NCI-H345 treated with DMSO at 0.1 percent for 48 hours (cell line): ENCODE data around the gene TRIM16.
A peak's percentile ranks its signal among the peaks of the same experiment; 100 is the strongest.
"Not testable (repeated sequence)": the region's sequence is repeated elsewhere in the genome, so short reads cannot be mapped to it uniquely, and the experiment has no call there.

ENCODE experiments used
- DNase-seq: peaks from one replicate; lab custom pipeline; 2025; ENCODE audit not compliant: unreplicated experiment; lab: John Stamatoyannopoulos, UW

The TRIM16 gene

DNA sequence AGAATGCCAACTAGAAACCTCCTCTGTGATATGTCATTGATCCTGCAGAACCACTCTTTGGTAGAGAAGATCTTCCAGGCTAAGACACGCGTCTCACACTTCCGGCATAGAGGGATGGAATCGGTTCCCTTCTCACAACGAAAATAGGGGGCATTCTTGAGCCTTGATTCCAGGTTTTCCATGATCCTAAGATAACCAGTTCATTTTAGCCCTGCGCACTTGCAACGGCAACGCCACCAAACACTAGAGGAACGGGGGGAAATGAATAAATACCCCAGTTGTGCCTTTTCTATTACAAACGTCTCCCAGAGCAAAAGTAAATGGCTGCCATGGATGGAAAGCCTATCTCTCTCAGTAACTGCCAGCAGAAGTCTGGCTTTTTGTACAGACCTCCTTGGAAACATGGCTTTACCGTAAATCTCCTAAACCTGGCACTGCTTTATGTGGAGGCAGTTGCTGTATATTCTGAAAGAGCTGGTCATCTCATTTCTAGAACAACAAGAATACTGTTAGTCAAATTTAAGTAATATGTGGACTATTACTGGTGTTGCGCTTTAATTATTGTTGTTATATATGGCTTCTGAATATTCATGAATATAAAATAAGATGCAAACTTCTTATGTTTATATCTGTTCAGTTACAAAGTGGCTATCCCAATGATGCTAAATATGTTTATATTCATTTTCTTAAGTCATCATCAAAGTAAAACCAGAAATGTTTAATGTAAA, 64.6 kb downstream of the TRIM16 start, which contains the start of gene FBXW10B:
Gene FBXW10B (minus strand): TSS at position 374 of the 728 bp plus-strand sequence. CDS start 192 bp downstream, at position 182.
- DNase-seq: not testable (repeated sequence)

DNA sequence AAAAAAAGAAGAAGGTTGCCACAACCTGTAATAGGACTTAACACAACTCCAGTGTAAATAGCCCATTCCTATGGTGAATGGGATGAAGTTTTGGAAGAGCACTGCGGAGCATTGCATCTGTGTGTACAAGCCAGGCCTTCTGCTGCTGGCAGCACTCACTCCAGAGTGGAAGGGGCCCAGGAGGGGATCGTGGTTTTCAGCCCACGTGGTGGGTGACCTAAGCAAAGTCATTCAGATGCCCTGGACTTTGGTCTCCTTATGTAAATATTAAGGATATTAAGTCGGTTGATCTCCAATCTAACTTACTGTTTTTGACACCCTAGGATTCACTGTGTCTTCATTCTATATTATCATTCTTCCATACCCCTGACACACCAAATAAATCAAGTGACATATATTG, 67.3 kb downstream of the TRIM16 start:
- DNase-seq: not testable (repeated sequence)

DNA sequence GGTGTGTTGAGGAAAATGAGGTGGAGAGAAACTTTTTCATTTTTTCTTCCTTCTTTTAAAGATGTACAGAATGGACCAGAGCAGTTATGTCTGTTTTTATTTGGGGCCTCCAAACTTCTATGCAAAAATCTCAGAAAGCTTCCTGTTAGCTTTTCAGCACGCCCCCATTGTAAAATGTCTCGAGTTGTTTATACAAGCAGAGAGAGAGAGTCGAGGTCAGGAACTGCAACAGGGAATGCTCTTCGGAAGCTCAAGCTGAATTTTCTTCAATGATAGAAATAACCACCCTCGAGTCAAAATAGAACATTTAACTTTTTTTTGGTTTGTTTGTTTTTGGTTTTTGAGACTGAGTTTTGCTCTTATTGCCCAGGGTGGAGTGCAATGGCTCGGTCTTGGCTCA, 68.3 kb downstream of the TRIM16 start:
- not testable (repeated sequence) for DNase-seq

DNA sequence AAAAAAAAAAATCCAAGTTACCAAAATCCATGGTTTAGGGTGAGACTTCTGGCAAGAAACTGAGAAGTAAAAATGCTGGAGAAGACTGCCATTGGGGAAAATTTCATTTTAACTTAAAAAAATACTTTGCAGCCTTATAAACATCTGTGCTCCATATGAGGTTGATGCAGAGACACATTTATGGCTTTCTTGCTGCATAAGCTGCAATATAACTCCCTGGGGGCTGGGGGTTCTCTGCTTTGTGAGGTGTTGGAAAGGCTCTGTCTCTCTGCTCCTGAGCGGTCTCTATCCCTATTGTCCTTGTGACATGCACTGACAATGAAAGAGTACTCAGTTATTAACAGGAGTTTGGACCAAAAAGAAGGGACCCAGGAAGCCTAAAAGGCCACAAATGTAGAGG, 71.0 kb downstream of the TRIM16 start:
- not testable (repeated sequence) for DNase-seq

DNA sequence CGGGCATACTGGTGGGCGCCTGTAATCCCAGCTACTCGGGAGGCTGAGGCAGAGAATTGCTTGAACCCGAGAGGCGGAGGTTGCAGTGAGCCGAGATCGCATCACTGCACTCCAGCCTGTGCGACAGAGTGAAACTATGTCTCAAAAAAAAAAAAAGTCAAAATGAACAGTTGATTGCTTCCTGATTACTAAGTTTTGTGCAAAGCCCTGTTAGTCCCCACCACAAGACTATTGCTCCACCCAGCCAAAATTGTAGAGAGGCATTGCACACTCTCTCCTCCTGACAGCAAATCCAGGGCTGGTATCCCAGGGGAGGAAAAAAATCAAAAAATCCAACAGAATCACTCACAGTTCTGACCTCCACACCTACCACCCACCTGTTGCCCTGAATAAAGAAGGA, 91.2 kb downstream of the TRIM16 start:
- not testable (repeated sequence) for DNase-seq

DNA sequence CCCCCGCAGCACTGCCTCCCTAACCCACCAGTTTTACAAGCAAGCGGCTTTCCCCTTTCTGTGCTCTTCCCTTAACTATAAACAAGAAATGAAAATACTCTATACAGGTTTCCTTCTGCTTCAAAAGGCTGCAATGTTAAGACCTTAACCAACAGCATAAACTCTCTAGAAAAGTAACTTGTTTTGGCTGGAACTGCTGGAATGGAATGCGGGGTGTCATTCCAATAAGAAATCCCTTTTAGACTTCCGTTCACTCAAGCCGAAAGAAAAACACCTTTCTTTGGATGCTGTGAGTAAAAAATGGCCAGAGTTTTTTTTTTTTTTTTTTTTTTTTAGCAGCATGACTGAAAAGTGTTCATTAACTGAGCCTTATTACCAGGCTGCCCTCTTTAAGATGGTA, 92.1 kb downstream of the TRIM16 start:
- DNase-seq: not testable (repeated sequence)

DNA sequence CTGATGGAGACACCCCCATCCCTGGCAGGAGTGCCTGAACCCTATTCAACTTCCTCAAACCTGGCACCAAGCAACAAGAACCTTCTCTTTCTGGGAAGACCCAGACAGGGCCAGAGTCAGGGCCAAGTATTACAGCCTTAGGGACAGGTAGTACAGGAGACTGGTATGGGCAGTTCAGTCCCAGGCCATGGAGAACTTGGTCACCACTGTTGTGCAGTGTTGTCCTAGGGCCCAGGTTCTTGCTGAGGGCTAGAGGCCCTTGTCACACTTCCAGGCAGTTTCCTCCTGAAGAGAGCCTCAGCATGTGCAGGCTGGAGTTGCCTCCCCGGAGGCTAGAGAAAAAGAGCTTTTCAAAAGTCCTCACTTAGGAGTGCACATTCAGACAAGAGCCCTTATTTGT, 93.3 kb downstream of the TRIM16 start:
- DNase-seq: not testable (repeated sequence)

DNA sequence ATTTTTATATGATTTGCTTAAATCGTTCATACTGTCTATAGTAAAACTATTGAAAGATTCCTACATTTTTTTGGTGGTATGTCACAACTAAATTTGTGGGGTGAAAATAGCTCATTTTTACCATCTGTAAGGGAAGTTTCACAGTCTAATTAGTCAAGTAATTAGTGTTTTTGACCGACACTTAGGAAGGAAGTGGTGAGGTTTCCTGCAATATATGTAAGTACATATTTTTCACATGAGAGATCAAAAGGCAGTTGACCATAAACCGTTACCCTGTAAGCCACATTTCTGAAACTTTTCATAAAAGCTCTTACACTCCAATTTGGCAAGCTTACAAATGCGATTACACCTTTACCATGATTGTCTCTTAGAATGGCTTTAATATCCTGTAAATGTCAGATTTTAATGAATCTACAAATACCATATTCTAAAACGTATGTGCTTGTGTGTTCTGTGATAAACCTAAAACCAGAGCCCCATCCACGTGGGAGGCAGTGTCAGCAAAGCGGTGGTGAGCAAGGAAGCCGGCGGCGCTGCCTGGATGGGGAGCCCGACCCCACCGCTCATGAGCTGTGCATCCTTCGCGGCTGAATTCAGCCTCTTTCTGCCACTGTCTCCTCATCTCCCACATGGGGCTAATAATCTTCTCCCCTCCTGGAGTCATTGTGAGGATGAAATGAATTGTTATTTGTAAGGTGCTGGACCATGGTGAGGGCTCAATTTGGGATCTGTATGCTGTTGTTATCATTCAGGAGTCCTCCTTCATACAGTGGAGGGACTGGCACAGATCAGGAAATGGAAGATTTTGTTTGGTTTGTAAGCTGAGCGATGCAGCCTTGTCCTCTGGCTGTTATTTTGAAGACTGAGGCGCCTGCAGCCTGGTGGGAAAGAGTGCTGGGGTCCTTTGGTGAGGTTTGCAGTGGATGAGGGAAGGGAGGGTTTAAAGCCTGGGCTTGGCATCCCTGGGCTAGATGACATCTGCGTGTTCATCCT, 94.3 kb downstream of the TRIM16 start:
- DNase-seq: not testable (repeated sequence)

DNA sequence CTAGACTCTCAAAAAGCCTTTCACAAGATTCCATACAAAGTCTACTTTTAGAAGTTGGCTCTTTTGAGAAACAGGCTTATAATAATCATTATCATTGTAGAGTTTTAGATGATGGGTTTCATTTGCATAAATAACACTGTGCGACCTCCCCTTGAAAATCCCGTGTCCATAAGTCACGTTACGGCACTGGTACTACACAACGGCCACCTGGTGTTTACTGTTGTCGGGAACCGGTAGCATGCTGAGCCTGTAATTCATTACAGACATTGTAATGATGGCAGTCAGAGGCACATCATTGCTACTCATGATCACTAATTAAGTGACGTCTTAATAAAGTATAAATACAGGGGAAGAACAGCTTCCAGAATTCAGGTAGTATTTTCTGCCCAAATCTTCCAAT, 96.1 kb downstream of the TRIM16 start:
- DNase-seq: peak; percentile 6

DNA sequence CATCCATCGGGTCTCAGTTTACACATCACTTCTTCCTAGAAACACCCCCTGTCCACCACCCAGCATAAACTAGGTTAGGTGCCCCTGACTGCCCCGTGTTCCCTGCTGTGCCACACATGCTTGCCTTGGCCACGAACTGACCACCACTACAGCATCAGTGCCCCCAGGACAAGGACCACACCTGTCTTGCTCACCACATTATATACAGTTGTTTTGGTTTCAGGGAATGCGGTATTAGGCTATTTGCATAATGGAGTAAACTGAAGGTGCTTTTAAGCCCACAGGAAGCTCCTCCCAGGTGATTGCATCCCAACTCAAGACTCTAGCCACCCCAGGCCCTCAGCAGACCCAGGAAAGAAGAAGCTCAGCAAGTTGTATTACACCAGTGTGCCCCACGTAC, 100.8 kb downstream of the TRIM16 start:
- DNase-seq: not testable (repeated sequence)

DNA sequence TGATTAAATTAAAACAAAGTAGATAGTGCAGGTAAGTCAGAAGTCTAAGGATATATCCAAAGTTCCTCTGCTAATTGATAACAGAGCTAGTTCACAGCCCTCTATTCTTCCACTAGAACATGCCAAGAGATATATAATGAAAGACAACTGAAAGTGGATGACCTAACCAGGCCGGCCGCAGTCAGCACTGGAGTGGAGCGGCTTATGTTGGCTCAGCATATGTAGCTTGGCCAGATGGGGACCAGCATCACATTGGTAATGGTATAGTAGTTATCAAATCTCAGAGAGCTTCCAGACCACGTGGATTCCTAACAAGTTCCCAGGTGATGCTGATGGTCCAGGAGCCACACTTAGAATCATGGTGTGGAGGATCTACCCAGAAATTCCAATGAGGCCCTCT, 102.6 kb downstream of the TRIM16 start:
- DNase-seq: not testable (repeated sequence)
